Measurements from ENCODE around the gene KRTAP12-3.
"Not testable (repeated sequence)": the region's sequence is repeated elsewhere in the genome, so short reads cannot be mapped to it uniquely, and the experiment has no call there.

Gene KRTAP12-3

DNA sequence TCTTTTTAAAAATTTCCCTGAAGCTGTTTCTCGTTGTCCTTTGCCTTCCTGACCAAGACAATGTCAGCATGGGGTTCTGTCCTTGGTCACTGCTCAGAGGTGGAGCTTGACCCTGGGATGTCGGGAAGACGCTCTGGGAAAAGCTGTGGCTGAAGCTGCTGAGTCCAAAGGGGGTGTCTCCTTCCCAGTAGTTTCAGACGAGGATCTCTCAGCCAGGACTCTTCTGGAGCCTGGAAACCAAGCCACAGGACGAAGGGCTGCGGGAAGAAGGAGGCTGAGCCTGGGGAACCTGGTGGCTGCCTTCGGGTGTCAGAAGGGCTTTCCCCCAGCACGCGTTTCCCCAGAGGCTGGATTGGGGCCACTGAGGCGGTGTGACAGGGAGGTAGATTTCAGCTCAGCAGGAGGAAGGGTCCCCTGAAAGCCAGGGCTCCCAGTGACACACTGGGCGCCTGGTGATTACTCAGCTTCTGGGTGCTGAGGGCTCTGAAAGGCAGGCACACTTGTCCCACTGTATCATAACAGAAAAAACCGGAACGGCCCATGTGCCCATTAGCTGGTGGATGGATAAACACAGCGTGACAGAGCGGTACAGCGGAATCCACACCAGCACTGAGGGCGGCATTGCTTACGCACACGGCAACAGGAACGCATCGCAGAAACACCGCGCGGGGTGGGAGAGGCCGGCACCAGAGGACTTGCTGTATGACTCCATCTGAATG, 29.3 kb downstream of the KRTAP12-3 start:
- no peak for DNase-seq

DNA sequence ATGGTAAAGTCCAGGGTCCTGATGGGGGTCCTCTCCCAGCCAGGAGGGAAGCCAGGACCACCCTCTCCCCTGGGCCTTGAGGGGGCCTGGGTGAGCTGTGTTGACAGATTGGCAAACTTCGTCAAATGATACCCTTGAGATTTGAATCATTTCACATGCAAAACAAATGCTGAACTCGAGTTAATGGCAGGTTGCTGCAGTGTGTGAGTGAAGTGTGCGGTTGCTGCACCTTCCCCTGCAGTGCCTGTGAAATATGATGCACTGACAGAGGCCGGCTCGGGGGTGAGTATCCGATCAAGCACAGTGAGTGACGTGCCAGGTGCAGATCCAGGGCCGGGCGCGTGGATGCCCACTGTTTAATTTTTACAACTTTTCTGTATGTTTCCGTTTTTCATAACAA, 29.9 kb downstream of the KRTAP12-3 start:
- no peak for DNase-seq

DNA sequence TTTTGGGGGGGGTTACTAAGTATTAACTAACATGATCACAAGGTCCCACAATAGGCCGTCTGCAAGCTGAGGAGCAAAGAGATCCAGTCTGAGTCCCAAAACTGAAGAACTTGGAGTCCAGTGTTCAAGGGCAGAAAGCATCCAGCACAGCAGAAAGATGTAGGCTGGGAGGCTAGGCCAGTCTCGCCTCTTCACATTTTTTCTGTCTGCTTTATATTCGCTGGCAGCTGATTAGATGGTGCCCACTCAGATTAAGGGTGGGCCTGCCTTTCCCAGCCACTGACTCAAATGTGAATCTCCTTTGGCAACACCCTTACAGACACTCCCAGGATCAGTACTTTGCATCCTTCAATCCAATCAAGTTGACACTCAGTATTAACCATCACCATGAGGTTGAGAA, 32.0 kb downstream of the KRTAP12-3 start:
- DNase-seq: not testable (repeated sequence)

DNA sequence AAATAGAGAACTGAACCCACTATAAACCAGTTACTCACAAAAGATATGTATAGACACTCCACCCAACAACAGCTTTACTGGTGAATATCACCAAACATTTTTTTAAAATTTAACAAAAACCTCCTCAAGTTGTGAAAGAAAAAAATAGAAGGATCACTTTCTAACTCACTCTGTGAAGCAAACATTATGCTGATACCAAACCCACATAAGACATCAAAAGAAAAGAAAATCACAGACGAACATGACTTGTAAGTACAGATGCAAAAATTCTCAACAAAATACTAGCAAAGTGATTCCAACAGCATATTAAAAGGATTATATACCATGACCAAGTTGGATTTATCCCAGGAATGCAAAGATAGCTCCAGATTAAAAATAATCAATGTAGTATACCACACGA, 34.0 kb downstream of the KRTAP12-3 start:
- no peak for DNase-seq

DNA sequence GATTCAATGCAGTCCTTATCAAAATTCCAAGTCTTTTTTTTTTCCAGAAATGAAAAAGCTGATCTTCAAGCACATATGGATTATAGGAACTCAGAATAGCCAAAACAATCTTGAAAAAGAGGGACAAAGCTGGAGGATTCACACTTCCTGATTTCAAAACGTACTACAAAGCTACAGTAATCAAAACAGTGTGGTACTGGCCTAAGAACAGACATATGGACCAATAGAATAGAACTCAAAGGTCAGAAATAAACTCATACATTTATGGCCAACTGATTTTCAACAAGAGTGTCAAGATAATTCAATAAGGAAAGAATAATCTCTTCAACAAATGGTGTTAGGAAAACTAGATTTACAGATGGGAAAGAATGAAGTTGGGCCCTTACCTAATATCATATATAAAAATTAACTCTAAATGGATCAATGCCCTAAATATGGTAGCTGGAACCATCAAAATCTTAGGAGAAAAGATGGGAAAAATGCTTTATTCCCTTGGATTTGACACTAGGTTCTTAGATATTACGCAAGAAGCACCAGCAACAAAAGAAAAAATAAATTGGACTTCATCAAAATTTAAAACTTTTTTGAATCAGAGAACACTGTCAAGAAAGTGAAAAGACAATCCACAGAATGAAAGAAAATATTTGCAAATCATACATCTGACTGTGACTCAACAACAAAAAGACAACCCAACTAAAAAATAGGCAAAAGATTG, 35.2 kb downstream of the KRTAP12-3 start:
- DNase-seq: no peak

DNA sequence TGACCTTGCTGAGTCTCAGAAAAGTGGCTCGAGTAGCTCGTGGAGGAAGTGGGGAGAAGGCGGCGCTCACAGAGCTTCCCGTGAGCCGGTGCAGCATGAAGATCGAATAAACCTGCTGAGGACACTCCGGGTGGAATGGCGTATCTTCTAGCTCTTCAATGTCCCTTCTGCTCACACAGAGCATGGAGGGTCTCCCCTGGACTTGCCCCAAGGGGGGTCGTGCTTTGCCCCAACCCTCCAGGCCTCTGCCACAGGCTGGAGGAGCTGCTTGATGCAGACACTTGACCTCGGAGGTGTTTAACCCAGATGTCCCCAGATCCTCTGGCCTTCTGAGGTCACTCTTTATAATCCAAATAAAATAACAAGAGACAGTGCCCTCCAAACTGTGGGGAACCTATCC, 37.0 kb downstream of the KRTAP12-3 start:
- DNase-seq: no peak

DNA sequence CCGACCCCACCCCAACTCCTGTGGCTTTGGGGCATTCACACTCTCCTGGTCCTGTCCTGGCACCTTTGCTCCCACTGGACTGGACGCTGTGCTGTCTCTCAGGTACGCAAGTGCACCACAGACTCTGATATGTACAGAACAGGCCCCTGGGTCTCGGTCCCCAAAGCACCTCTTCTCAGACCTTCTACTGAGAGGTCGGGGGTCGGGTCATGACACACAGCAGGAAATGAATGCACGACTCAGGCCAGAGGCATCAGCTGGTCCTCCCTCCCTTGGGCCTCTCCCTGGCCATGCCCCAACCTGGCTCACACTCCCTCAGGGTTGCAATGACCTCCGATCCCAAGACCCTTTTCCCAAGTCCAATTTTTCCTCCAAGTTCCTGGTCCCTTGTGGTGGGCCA, 37.5 kb downstream of the KRTAP12-3 start:
- DNase-seq: no peak

DNA sequence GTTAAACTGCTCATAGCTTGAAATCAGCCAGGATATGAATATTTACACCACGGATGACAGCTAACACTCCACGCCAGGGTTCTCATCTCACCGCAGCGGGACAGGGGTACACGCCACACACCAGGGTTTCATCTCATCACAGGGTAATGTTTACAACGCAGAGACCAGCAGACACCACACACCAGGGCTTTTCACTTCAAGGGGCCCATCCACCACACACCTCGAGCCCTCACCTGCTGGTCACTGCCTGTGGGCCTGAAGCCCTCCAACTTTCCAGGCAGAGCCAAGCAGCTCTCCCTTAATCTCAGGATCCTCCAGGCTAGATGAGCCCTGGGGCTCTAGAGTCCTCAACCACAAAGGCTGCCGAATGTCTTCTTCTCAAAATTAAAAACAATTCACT, 37.9 kb downstream of the KRTAP12-3 start:
- DNase-seq: no peak

DNA sequence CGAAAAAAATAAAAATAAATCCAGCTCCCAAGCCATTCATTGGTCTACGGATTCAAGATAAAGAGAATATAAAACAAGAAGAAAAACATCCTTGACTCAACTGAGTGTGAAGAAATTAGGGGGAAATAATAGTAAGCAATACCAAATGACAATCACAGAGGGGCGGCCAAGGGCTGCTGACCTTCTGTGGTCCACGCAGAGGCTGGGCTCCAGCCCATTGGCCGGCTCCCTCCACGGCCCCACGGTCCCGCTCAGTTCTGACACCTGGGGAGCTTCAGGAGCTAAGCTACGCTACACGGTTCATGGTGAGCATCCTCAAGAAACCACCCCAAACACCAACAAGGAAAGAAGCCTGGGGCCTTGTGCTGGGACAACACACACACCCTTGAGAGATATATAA, 38.8 kb downstream of the KRTAP12-3 start:
- DNase-seq: no peak

DNA sequence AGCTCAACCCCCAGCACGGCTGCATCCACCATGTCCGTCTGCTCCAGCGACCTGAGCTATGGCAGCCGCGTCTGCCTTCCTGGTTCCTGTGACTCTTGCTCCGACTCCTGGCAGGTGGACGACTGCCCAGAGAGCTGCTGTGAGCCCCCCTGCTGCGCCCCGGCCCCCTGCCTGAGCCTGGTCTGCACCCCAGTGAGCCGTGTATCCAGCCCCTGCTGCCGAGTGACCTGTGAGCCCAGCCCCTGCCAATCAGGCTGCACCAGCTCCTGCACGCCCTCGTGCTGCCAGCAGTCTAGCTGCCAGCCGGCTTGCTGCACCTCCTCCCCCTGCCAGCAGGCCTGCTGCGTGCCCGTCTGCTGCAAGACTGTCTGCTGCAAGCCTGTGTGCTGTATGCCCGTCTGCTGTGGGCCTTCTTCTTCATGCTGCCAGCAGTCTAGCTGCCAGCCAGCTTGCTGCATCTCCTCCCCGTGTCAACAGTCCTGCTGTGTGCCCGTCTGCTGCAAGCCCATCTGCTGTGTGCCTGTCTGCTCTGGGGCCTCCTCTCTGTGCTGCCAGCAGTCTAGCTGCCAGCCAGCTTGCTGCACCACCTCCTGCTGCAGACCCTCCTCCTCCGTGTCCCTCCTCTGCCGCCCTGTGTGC, 39.6 kb downstream of the KRTAP12-3 start, which contains the start of gene KRTAP10-12:
KRTAP10-12 (plus strand) TSS at position 1 of the 639 bp plus-strand sequence; CDS start at position 31, 30 bp downstream.
- DNase-seq: not testable (repeated sequence)

DNA sequence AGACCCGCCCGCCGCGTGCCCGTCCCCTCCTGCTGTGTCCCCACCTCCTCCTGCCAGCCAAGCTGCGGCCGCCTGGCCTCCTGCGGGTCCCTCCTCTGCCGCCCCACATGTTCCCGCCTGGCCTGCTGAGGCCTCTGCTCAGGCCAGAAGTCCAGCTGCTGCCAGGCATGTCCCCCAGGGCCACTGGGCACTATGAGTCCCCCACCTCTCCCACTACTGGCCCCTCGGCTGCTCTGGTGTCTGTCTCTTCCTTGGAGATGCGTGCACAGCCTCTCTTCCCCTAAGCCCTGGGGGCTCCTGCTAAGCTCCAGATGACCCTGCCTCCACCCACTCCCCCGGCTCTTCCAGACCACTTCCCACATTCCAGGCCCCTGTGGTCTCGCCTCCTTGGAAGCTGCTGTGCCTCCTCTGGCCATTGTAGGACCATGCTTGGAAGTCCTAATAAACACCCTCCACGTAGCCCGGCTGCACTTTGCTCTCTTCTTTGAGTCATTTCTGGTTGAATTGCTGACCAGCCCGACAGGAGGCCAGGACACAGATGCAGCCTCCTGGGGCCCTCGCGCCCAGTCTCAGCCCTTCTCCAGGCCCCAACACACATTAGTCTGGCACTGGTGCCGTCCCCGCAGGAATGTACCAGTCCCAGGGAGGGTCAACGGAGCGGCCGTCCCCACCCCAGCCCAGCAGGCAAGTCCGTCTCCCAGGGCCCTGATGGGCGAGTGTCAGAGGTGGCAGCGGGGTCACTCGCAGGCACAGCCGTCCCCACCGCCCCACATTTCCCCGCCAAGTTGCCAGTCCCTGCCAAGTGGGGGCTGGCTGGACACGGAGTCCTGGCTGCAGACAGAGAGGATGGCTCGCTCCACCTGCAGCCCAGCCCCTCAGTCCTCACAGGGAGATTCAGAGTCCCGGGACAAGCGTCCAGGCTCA, 40.3 kb downstream of the KRTAP12-3 start:
- no peak for DNase-seq

DNA sequence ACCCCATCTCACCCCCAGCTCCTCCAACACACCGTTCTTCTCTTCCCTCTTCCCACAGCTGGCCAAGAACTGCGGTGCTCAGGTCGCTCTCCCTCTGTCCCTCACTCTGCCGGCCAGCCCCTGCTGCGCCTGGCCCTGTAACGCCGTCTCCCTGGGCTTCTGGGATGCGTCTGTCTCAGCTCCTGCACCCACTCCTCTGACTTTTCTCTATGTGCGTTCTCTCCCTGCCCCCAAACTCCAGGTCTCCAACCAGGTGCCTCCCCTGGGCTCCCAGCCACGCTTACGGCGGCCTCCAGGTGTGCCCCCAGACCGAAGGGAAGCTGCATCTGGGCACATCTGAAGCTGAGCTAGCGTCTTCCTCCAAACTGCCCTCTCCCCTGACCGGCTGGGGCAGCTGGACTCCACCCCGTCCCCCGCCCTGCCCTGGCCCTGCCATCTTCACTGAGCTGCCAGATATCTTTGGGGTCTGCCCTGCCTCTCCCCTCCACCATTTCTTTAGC, 41.8 kb downstream of the KRTAP12-3 start:
- no peak for DNase-seq

DNA sequence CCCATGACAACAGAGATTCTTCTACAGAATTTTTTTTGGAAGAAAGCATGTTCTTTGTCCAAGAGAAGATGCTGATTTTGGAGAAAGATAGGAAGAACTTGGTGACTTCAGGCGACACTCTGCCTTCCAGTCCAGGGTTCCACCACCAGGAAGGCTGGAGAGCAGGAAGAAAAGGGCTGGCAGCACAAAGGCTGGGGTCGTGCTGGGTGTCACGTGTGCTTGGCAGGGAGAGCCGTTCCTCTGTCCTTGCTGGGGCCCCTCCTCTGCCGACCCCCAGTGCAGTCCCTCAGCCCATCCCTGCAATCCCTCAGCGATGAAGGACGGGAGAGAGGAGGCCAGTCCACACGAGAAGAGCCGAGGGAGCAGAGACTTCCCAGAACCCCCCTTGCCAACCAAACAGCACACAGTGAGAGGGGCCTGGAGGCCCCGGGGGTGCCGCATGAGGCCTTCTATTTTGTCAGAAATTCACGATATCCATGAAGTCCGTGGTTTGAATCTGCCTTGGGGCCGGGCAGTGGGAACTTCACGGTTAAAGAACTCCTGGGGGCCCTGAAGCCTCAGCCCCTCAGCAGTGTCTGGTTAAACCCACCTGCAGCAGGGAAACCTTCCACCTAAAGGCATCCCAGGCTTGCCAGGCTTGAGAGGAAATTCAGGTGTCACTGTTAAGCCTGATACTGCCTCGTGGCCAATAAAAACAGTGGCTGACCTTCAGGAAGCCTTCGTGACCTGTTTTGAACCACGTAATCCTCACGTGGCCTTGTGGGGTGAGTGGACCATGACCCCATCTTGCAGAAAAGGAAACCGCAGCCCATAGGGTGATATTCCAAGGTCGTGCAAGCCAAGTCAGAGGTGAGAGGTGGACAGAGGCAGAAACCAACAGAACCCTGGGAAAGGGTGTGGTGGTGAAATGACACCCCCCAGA, 42.6 kb downstream of the KRTAP12-3 start:
- no peak for DNase-seq

DNA sequence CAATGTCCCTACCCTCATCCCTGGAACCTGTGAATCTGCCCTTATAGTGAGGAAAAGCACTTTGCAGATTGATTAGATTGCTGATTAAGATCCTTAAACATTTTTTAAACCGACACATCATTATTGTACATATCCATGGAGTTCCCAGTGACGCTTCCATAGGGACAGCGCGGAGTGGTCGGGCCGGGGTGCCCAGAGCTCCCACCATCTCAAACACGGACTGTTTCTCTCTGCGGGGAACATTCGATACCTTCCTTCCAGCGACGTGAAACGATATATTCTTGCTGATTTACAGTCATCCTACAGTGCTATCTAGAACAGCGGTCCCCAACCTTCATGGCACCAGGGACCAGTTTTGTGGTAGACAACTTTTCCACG, 43.3 kb downstream of the KRTAP12-3 start:
- DNase-seq: no peak

DNA sequence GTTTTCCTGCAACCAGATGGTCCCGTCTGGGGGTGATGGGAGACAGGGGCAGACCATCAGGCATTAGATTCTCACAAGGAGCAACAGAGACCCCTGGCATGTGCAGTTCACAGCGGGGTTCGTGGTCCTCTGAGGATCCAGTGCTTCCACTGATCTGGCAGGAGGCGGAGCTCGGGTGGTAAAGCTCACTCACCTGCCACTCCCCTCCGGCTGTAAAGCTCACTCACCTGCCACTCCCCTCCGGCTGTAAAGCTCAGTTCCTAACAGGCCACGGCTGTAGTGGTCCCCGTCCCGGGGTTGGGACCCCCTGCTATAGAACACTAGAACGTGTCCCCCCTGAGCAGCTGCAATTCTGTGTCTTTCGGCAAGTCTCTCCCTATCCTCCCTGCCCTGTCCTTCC, 43.8 kb downstream of the KRTAP12-3 start:
- DNase-seq: no peak

DNA sequence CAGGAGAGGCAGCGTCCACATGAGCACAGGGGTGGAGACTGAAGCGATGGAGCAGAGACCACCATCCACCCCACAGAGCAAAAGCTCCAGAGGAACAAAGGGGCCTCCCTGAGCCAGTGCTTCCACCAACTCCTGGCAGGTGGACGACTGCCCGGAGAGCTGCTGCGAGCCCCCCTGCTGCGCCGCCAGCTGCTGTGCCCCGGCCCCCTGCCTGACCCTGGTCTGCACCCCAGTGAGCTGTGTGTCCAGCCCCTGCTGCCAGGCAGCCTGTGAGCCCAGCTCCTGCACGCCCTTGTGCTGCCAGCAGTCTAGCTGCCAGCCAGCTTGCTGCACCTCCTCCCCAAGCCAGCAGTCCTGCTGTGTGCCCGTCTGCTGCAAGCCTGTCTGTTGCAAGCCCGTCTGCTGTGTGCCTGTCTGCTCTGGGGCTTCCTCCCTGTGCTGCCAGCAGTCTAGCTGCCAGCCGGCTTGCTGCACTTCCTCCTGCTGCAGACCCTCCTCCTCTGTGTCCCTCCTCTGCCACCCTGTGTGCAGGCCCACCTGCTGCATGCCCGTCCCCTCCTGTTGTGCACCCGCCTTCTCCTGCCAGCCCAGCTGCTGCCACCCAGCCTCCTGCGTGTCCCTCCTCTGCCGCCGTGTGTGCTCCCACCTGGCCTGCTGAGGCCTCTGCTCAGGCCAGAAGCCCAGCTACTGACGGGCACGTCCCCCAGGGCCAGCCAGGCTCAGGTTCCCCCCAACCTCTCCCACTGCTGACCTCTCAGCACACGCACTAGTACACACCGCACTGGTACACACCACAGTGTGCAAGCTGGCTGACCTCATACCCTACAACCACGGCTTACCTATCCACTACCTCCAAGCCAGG, 44.6 kb downstream of the KRTAP12-3 start:
- DNase-seq: no peak

DNA sequence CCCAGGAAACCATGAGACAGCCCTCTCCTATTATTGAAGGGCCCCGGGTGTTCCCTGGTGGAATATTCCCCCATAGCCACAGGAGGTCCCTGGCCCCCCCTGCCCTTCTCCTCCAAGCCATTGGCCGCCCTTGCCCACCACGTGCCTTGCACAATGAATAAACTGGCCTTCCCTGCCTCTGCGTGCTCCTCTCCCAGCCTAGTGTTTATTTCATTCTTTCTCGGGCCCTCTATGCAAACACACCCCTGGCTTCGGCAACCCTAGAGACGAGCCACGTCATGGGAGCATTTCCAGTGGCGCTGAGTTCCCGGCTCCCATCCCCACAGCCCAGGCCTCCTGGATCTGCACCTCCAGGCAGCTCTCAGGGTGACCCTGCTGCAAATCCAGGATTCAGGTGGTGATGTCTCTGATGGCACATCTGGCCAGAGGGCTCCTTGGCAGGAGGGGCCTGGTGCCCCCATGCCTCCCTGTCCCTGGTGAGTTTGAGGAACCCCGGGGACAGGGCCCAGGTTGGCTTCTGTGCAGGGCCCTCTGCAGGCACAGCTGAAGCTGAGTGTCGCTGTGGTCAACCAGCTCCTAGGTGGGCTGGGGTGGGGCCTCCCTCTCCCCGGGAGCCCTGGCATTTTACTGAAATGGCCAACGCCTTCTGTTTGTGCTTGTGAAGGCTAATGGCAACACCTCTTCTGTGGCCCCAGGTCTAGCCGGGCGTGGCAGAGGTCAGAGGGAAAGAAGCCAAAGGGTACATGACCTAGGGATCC, 45.4 kb downstream of the KRTAP12-3 start:
- no peak for DNase-seq

DNA sequence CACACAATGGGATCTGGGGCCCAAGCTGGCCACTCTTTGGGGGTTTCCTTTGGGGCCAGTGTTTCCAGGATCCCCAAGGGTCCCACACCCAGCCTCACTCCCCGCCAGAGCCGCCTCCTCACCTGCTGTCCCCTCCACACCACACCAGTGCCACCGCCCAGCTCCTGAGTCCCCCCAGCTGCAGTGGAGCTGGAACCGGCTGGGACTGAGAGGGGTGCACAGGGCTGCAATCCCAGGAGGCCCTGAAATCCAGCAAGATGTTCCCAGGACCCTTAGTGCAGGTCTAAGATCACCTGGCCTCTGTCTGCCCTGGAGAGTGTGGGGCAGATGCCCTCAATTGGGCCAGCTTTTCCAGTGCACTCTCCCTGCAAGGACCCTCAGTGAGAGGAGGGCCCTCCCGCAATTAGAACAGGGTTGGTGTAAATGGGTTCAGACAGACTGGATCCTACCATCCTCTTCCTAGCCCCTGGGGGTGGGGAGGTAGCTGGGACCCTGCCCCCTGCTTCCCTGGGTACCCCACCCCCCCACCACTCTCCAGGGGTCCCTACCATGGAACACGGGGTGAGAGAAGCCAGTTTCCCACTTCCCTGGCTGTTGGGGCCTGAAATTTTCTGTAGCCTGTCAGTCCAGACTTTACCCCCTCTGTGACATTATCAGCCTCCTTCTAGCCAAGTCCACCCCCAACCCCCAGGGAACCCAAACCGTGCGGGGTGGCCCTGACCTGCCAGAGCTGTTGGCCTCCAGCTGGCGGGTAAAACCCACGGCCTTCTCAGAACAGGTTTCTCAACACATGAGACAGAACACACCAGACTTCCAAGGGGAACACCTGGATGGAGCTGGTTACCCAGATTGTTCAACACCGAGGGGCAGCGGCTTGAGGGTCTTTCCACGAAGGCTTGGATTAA, 46.3 kb downstream of the KRTAP12-3 start:
- no peak for DNase-seq

DNA sequence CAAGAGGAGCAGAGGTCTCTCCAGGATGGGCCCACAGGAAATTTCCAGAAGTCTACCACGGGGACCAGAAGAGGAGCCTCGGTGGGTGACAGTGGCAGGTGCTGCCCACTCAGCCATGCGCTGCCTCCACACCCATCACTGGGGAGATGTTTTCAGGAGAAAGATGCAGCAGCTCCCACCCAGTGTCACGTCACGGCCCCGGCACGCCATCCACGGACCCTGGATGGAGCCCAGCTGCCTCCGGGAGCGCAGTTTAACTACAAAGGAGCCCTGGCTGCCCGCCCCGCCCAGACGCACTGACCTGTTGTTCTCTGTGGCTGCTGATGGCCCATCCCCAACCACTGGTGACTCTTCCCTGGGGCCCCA, 46.9 kb downstream of the KRTAP12-3 start:
- DNase-seq: no peak

All from NCI-H1105 (cell line).